ENCODE measurements around the gene CD63. TPM values are rescaled to one million over a fixed set of nuclear protein-coding genes. Genes with fewer than 3 reads are reported as not detected.
A peak's percentile ranks its signal among the peaks of the same experiment; 100 is the strongest.

CD63 gene
- polyA plus RNA-seq, 1 experiment, result 1,955 TPM

DNA sequence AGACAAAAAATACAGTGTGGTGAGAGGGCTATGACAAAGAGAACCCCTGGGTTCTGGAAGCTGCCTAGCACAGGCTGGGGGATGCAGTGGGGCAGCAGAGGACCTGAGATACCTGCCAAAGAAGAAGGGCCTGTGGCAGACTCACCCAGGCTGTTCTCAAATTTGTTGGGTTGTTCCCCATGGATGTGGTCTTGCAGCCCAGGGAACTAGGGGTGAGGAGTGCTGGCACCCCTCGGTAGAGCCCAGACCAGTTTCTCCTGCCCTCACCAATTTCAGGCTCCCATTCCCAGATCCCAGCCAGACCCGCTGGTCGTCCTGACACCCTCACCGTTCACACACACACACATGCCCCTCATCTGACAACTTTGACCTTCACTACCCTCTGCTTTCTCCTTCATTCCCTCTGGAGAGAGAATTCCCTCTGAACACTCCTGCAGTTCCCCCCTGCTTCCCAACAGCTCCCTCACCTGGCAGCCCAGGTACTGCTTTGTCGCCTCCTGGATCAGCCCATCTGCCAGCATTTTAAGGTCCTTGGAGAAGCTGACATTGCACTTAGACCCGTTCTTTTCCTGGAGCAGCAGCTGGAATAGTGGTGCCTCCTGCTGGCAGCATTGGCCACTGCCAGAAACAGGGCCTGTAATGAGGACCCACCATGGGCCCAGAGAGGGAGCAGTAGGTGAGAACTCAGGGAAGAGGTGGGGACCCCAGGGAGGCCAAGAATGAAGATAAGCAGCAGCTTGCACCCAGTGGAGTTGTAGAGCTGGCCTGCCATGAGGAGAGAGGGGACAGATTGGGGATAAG lies 8.2 kb upstream of the CD63 start:
- H3K4me3 ChIP-seq (ENCODE audit: low read depth, low read length), result no peak overlapping the region
- DNase-seq (ENCODE audit: low read depth, low spot score), result no peak
- ChIA-PET POLR2A (interaction anchor here (0.6 to 2.6 kb wide), 3 partner anchors 8 to 168 kb away, joined by 3 to 16 read pairs (median 4); partner anchors contain the start of gene CD63), CTCF (interaction anchor here (0.6 to 6.8 kb wide), 29 partner anchors 7 to 548 kb away, joined by 3 to 93 read pairs (median 6); partner anchors contain the start of genes CD63, ORMDL2, SARNP and SUOX)
- no peak overlapping the region for H3K27ac ChIP-seq (ENCODE audit: low read depth, low read length)
- TF ChIP-seq, protein P1, sequence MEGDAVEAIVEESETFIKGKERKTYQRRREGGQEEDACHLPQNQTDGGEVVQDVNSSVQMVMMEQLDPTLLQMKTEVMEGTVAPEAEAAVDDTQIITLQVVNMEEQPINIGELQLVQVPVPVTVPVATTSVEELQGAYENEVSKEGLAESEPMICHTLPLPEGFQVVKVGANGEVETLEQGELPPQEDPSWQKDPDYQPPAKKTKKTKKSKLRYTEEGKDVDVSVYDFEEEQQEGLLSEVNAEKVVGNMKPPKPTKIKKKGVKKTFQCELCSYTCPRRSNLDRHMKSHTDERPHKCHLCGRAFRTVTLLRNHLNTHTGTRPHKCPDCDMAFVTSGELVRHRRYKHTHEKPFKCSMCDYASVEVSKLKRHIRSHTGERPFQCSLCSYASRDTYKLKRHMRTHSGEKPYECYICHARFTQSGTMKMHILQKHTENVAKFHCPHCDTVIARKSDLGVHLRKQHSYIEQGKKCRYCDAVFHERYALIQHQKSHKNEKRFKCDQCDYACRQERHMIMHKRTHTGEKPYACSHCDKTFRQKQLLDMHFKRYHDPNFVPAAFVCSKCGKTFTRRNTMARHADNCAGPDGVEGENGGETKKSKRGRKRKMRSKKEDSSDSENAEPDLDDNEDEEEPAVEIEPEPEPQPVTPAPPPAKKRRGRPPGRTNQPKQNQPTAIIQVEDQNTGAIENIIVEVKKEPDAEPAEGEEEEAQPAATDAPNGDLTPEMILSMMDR (IDR thresholded peaks at IDR 0.05; ENCODE audit: low read depth, low read length), result peak; percentile 85
- H3K27me3 ChIP-seq (ENCODE audit: control insufficient read depth, insufficient read depth, low read length), result no peaks in the 10 kb centered on the region
- no peaks in the 10 kb centered on the region for H3K9me3 ChIP-seq (ENCODE audit: control insufficient read depth, insufficient read depth, low read length)

DNA sequence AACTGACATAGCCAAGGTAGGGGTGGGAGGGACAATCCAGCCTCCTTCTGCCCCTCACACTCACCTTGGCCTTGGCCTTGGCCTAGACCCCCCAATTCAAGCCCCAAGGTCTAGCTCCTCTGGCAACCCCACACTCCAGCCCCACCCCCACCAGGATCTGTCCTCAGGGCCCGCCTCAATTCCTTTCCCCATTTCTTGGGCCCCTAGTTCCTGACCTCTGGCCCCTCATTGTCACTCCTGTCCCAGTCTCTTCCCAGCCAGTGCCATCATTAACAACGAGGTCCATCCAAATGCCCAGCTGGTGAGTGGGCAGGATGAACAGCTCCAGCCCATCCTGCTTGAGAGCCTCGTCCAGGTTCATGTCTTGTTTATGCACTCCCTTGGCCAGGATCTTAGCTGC lies 7.3 kb upstream of the CD63 start:
- Histone ChIP-seq H3K4me3 (ENCODE audit: low read depth, low read length) (no peak overlapping the region), H3K27ac (ENCODE audit: low read depth, low read length) (no peak overlapping the region), H3K27me3 (ENCODE audit: control insufficient read depth, insufficient read depth, low read length) (no peaks in the 10 kb centered on the region), H3K9me3 (ENCODE audit: control insufficient read depth, insufficient read depth, low read length) (no peaks in the 10 kb centered on the region)
- CTCF ChIA-PET, result interaction anchor here (1.5 to 6.8 kb wide), 2 partner anchors 12 to 203 kb away, joined by 4 to 93 read pairs; no protein-coding TSS in a partner anchor
- no peak for DNase-seq (ENCODE audit: low read depth, low spot score)
- TF ChIP-seq, protein P1 (IDR thresholded peaks at IDR 0.05; ENCODE audit: low read depth, low read length), result no peak
- POLR2A ChIA-PET, result interaction anchor here (0.6 kb wide), 1 partner anchor 831 kb away, joined by 3 read pairs; no protein-coding TSS in a partner anchor

DNA sequence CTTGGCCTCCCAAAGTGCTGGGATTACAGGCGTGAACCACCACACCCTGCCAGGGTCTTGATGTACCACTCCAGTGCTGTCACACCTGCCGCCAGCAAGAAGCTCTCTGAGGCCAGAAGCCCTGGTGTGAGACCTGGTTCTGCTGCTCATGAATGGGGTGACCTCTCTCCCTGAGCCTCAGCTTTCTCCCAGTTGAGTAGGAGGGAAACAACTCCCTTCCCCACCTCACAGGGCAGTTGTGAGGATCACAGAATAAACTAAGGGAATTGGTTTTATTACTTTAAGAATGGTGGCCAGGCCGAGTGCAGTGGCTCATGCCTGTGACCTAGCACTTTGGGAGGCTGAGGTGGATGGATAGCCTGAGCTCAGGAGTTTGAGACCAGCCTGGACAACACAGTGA lies 5.8 kb upstream of the CD63 start:
- TF ChIP-seq, protein P1 (IDR thresholded peaks at IDR 0.05; ENCODE audit: low read depth, low read length), result no peak
- CTCF ChIA-PET, result interaction anchor here (0.6 to 1.5 kb wide), 3 partner anchors 17 to 76 kb away, joined by 3 to 4 read pairs (median 3); no protein-coding TSS in a partner anchor
- Histone ChIP-seq H3K9me3 (ENCODE audit: control insufficient read depth, insufficient read depth, low read length) (no peaks in the 10 kb centered on the region), H3K27me3 (ENCODE audit: control insufficient read depth, insufficient read depth, low read length) (no peaks in the 10 kb centered on the region), H3K27ac (ENCODE audit: low read depth, low read length) (no peak overlapping the region), H3K4me3 (ENCODE audit: low read depth, low read length) (no peak overlapping the region)
- POLR2A ChIA-PET, result no interaction called here
- no peak for DNase-seq (ENCODE audit: low read depth, low spot score)

DNA sequence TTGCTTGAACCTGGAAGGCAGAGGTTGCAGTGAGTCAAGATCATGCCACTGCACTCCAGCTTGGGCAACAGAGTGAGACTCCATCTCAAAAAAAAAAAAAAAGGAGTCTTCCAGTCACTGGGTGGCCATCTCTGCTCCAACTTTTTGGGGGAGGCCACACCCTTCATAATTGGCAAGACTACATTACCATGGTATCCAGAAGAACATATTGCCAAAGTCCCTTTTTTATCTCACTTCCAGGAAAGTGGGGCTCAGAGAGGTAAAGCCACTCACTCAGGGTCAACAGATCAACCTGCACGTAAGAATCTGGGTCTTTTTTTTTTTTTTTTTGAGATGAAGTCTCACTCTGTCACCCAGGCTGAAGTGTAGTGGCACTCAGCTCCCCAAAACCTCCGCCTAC lies 5.0 kb upstream of the CD63 start:
- Histone ChIP-seq H3K4me3 (ENCODE audit: low read depth, low read length) (no peak overlapping the region), H3K27ac (ENCODE audit: low read depth, low read length) (no peak overlapping the region), H3K27me3 (ENCODE audit: control insufficient read depth, insufficient read depth, low read length) (no peaks in the 10 kb centered on the region), H3K9me3 (ENCODE audit: control insufficient read depth, insufficient read depth, low read length) (no peaks in the 10 kb centered on the region)
- DNase-seq (ENCODE audit: low read depth, low spot score), result no peak
- ChIA-PET CTCF (interaction anchor here (0.6 to 1.5 kb wide), 3 partner anchors 17 to 75 kb away, joined by 3 to 4 read pairs (median 3); no protein-coding TSS in a partner anchor), POLR2A (no interaction called here)
- TF ChIP-seq, protein P1 (IDR thresholded peaks at IDR 0.05; ENCODE audit: low read depth, low read length), result no peak

DNA sequence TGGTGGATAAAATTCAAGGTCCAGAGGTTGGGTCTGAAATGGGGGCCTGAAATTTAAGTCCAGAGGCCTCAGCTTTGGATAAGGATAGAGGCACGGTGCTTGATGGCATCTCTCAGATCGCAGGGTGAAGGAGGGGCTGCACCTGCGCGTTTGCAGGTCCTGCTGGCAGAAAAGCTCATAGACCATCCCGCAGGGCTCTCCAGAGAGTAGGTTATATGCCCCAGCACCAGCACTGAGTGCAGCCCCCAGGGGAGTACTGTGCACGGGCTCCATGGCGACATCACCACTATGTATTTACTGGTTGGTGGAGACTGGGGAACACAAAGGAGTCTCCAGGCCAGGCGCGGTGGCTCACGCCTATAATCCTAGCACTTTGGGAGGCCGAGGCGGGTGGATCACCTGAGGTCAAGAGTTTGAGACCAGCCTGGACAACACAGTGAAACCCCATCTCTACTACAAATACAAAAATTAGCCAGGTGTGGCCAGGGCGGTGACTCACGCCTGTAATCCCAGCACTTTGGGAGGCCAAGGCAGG lies 4.3 kb upstream of the CD63 start:
- Histone ChIP-seq H3K27ac (ENCODE audit: low read depth, low read length) (no peak overlapping the region), H3K4me3 (ENCODE audit: low read depth, low read length) (no peak overlapping the region), H3K9me3 (ENCODE audit: control insufficient read depth, insufficient read depth, low read length) (no peaks in the 10 kb centered on the region; the same call in 1 of the 2 replicates), H3K27me3 (ENCODE audit: control insufficient read depth, insufficient read depth, low read length) (no peaks in the 10 kb centered on the region)
- TF ChIP-seq, protein P1 (IDR thresholded peaks at IDR 0.05; ENCODE audit: low read depth, low read length), result no peak
- POLR2A ChIA-PET, result no interaction called here
- CTCF ChIA-PET, result no interaction called here
- no peak for DNase-seq (ENCODE audit: low read depth, low spot score)

Measured in AG04450 (cell line).